GM23248 (cell line): ENCODE data around the gene SYNE1.

Experiments used
- EZH2 ChIP-seq: fragments of 200-600 bp; sonication (generic); IDR thresholded peaks from 2 replicates; pipeline ENCODE4 v1.6.1; 2018; ENCODE audit warnings: antibody characterized with exemption, mild to moderate bottlenecking; ENCODE audit not compliant: insufficient read depth, poor library complexity, severe bottlenecking
- EZH2phosphoT487 ChIP-seq: fragments of 200-600 bp; sonication (generic); IDR thresholded peaks from 2 replicates; pipeline ENCODE4 v1.6.1; 2018; ENCODE audit warnings: antibody characterized with exemption, moderate library complexity, mild to moderate bottlenecking, low read depth; ENCODE audit not compliant: insufficient read depth

- TF ChIP-seq EZH2 (no peak), EZH2phosphoT487 (no peak)
Observed at GRCh38 chr6:152121910-152122309, 515.3 kb downstream of the SYNE1 start.
